ENCODE data around the gene ADD1. TPM values are rescaled to one million over a fixed set of nuclear protein-coding genes. Genes with fewer than 3 reads are reported as not detected.
"Not testable (repeated sequence)": the region's sequence is repeated elsewhere in the genome, so short reads cannot be mapped to it uniquely, and the experiment has no call there.

Gene ADD1
- total RNA-seq, 1 experiment from 2014 or later, result 98.4 TPM

- Histone ChIP-seq H3K27me3 (replicated peaks) (no peaks in the 10 kb centered on the region), H3K27ac (no peak overlapping the region), H3K36me3 (peaks cover 56% of the 10 kb centered on the region), H3K4me1 (replicated peaks) (no peaks in the 10 kb centered on the region), H3K4me3 (no peak overlapping the region), H3K9me3 (replicated peaks) (no peaks in the 10 kb centered on the region)
- no peak for DNase-seq (ENCODE audit: low read depth in 1 of 2, low spot score in 2 of 2)
These were observed 101.2 kb downstream of the ADD1 start for GRCh38 chr4:2944586-2945526.

- H3K4me1 ChIP-seq (replicated peaks); H3K27me3 ChIP-seq (replicated peaks); H3K9me3 ChIP-seq (replicated peaks); H3K4me3 ChIP-seq; H3K27ac ChIP-seq; DNase-seq (ENCODE audit: low read depth in 1 of 2, low spot score in 2 of 2): not testable (repeated sequence)
- H3K36me3 ChIP-seq, result peaks cover 48% of the 10 kb centered on the region
These were observed 102.3 kb downstream of the ADD1 start for GRCh38 chr4:2945619-2946604.

GRCh38 chr4:2946812-2947600, 103.4 kb downstream of the ADD1 start:
- peaks cover 42% of the 10 kb centered on the region for H3K36me3 ChIP-seq
- no peak for DNase-seq (ENCODE audit: low read depth in 1 of 2, low spot score in 2 of 2)

GRCh38 chr4:2947926-2948325, 104.3 kb downstream of the ADD1 start:
- Histone ChIP-seq H3K9me3 (replicated peaks) (no peaks in the 10 kb centered on the region), H3K36me3 (peaks cover 40% of the 10 kb centered on the region), H3K27me3 (replicated peaks) (no peaks in the 10 kb centered on the region), H3K27ac (no peak overlapping the region), H3K4me3 (no peak overlapping the region), H3K4me1 (replicated peaks) (no peaks in the 10 kb centered on the region)
- DNase-seq (ENCODE audit: low read depth in 1 of 2, low spot score in 2 of 2), result no peak

More at GRCh38 chr4:2946812-2947600, 103.4 kb downstream of the ADD1 start:
- Histone ChIP-seq H3K4me1 (replicated peaks) (no peaks in the 10 kb centered on the region), H3K9me3 (replicated peaks) (no peaks in the 10 kb centered on the region), H3K27ac (no peak overlapping the region), H3K27me3 (replicated peaks) (no peaks in the 10 kb centered on the region), H3K4me3 (no peak overlapping the region)

- no peaks in the 10 kb centered on the region for H3K27me3 ChIP-seq (replicated peaks)
- no peaks in the 10 kb centered on the region for H3K9me3 ChIP-seq (replicated peaks)
- H3K27ac ChIP-seq, result no peak overlapping the region
- peaks cover 40% of the 10 kb centered on the region for H3K36me3 ChIP-seq
- no peak for DNase-seq (ENCODE audit: low read depth in 1 of 2, low spot score in 2 of 2)
- no peak overlapping the region for H3K4me3 ChIP-seq
- H3K4me1 ChIP-seq (replicated peaks), result no peaks in the 10 kb centered on the region
These were observed 105.5 kb downstream of the ADD1 start for GRCh38 chr4:2948895-2949781.

- Histone ChIP-seq H3K4me3 (no peak overlapping the region), H3K27ac (no peak overlapping the region), H3K27me3 (replicated peaks) (no peaks in the 10 kb centered on the region), H3K9me3 (replicated peaks) (no peaks in the 10 kb centered on the region), H3K36me3 (peaks cover 40% of the 10 kb centered on the region), H3K4me1 (replicated peaks) (no peaks in the 10 kb centered on the region)
- DNase-seq (ENCODE audit: low read depth in 1 of 2, low spot score in 2 of 2), result no peak
These were observed 106.1 kb downstream of the ADD1 start for GRCh38 chr4:2949782-2950125.

GRCh38 chr4:2950221-2950989, 106.8 kb downstream of the ADD1 start:
- peaks cover 36% of the 10 kb centered on the region for H3K36me3 ChIP-seq

GRCh38 chr4:2953496-2953895, 109.9 kb downstream of the ADD1 start:
- Histone ChIP-seq H3K9me3 (replicated peaks) (no peaks in the 10 kb centered on the region), H3K27me3 (replicated peaks) (no peaks in the 10 kb centered on the region), H3K36me3 (peaks cover 34% of the 10 kb centered on the region), H3K4me3 (no peak overlapping the region), H3K4me1 (replicated peaks) (no peaks in the 10 kb centered on the region), H3K27ac (no peak overlapping the region)
- no peak for DNase-seq (ENCODE audit: low read depth in 1 of 2, low spot score in 2 of 2)

More at GRCh38 chr4:2950221-2950989, 106.8 kb downstream of the ADD1 start:
- H3K4me1 ChIP-seq (replicated peaks), result no peaks in the 10 kb centered on the region
- DNase-seq (ENCODE audit: low read depth in 1 of 2, low spot score in 2 of 2), result no peak
- no peaks in the 10 kb centered on the region for H3K9me3 ChIP-seq (replicated peaks)
- no peaks in the 10 kb centered on the region for H3K27me3 ChIP-seq (replicated peaks)
- H3K27ac ChIP-seq, result no peak overlapping the region
- no peak overlapping the region for H3K4me3 ChIP-seq

GRCh38 chr4:2954358-2955185, 110.9 kb downstream of the ADD1 start:
- H3K27ac ChIP-seq, result no peak overlapping the region
- no peak overlapping the region for H3K4me3 ChIP-seq
- H3K9me3 ChIP-seq (replicated peaks), result no peaks in the 10 kb centered on the region
- H3K27me3 ChIP-seq (replicated peaks), result no peaks in the 10 kb centered on the region
- H3K36me3 ChIP-seq, result peaks cover 26% of the 10 kb centered on the region
- DNase-seq (ENCODE audit: low read depth in 1 of 2, low spot score in 2 of 2), result no peak
- H3K4me1 ChIP-seq (replicated peaks), result no peaks in the 10 kb centered on the region

GRCh38 chr4:2955186-2956044, 111.8 kb downstream of the ADD1 start:
- H3K4me3 ChIP-seq; DNase-seq (ENCODE audit: low read depth in 1 of 2, low spot score in 2 of 2); H3K9me3 ChIP-seq (replicated peaks); H3K27me3 ChIP-seq (replicated peaks); H3K27ac ChIP-seq; H3K4me1 ChIP-seq (replicated peaks): not testable (repeated sequence)
- peaks cover 24% of the 10 kb centered on the region for H3K36me3 ChIP-seq

GRCh38 chr4:2958446-2958845, 114.8 kb downstream of the ADD1 start:
- Histone ChIP-seq H3K4me3 (no peak overlapping the region), H3K9me3 (replicated peaks) (no peaks in the 10 kb centered on the region), H3K4me1 (replicated peaks) (peaks cover 3% of the 10 kb centered on the region; the same call in 1 of the 2 replicates), H3K27ac (no peak overlapping the region), H3K27me3 (replicated peaks) (no peaks in the 10 kb centered on the region), H3K36me3 (peaks cover 20% of the 10 kb centered on the region)
- no peak for DNase-seq (ENCODE audit: low read depth in 1 of 2, low spot score in 2 of 2)
